ENCODE results near the gene CGB7. TPM values are rescaled to one million over a fixed set of nuclear protein-coding genes. Genes with fewer than 3 reads are reported as not detected.
"Not testable (repeated sequence)": the region's sequence is repeated elsewhere in the genome, so short reads cannot be mapped to it uniquely, and the experiment has no call there.

The CGB7 gene
- total and polyA plus RNA-seq, 9 of the 15 experiments (the other 6 are each of a cell fraction or from before 2014, with no cell fraction given): not detected

GRCh38 chr19:49038557-49039276 is 18.8 kb downstream of the CGB7 start:
- H4K20me1 ChIP-seq (replicated peaks; ENCODE audit: control insufficient read depth, insufficient read depth, low read length); intact Hi-C loops (cut with micrococcal nuclease); H3K9ac ChIP-seq (ENCODE audit: insufficient read depth in 1 of 2, low read depth in 2 of 2, low read length in 2 of 2); H3K4me2 ChIP-seq (ENCODE audit: insufficient read depth, low read length); H2AFZ ChIP-seq (ENCODE audit: low read depth, low read length); H3K27ac ChIP-seq (ENCODE audit: extremely low read depth, low read depth, low read length); H3K27me3 ChIP-seq (ENCODE audit: control insufficient read depth in 2 of 2, insufficient read depth in 2 of 2, low read length in 2 of 2); in situ Hi-C loops (cut with MboI); H3K9me1 ChIP-seq (ENCODE audit: control insufficient read depth, insufficient read depth, low read length); BruUV-seq (replicated peaks); H3K4me3 ChIP-seq; H3K9me3 ChIP-seq (replicated peaks; ENCODE audit: control insufficient read depth, insufficient read depth, low read depth, low read length); FAIRE-seq; H3K4me1 ChIP-seq (replicated peaks in 1 of 2; ENCODE audit: control insufficient read depth in 2 of 2, insufficient read depth in 2 of 2, low read length in 2 of 2); POLR2A ChIA-PET; H3K36me3 ChIP-seq (ENCODE audit: control insufficient read depth, insufficient read depth, low read length); CTCF ChIA-PET (ENCODE audit: low intra/inter-chr PET ratio); H3K79me2 ChIP-seq (ENCODE audit: control insufficient read depth, insufficient read depth, low read length); TF ChIP-seq ATF3 (CRISPR knock-in tag; conservative IDR thresholded peaks at IDR 0.05): not testable (repeated sequence)
- TF ChIP-seq TFAP4 (CRISPR knock-in tag; IDR thresholded peaks at IDR 0.05; ENCODE audit: borderline replicate concordance) (peak; percentile 41; the same call in 1 of the 2 replicates), JUNB (CRISPR knock-in tag; conservative IDR thresholded peaks at IDR 0.05) (0 out of 2 replicates have a peak, but pooled peaks have one; percentile 20), FOSL1 (tag; conservative IDR thresholded peaks at IDR 0.05) (peak; percentile 85), SMARCA4 (IDR thresholded peaks at IDR 0.05) (0 out of 2 replicates have a peak, but pooled peaks have one; percentile 32), DPF2 (IDR thresholded peaks at IDR 0.05) (0 out of 2 replicates have a peak, but pooled peaks have one; percentile 17), ATF3 (IDR thresholded peaks at IDR 0.05) (peak; percentile 91), CREM (IDR thresholded peaks at IDR 0.05; ENCODE audit: low read depth) (0 out of 2 replicates have a peak, but pooled peaks have one; percentile 31), ARID1B (IDR thresholded peaks at IDR 0.05) (peak; percentile 44), JUND (IDR thresholded peaks at IDR 0.05; ENCODE audit: borderline replicate concordance, low read depth, low read length) (peak; percentile 83), JUND (tag; IDR thresholded peaks at IDR 0.05; ENCODE audit: borderline replicate concordance, low read depth, low read length) (peak; percentile 41; the same call in 1 of the 3 replicates), FOS (IDR thresholded peaks at IDR 0.05; ENCODE audit: extremely low read depth, insufficient read length) (peak; percentile 3)
- 4% methylated on average over 22 of the region's 26 CpGs for WGBS (ENCODE audit: insufficient coverage, low coverage, missing lambda C conversion rate)
- ATAC-seq (peak; percentile 47; the same call in 2 of the 3 replicates), DNase-seq (ENCODE audit: extremely low read depth in 1 of 4, low spot score in 3 of 4) (peak in 1 of 4 experiments; percentile 52)

GRCh38 chr19:49038111-49038510 is 19.4 kb downstream of the CGB7 start:
- 7% methylated on average over 6 of the region's 8 CpGs for WGBS (ENCODE audit: insufficient coverage, low coverage, missing lambda C conversion rate)
- H3K9ac ChIP-seq (ENCODE audit: insufficient read depth in 1 of 2, low read depth in 2 of 2, low read length in 2 of 2); FAIRE-seq; CTCF ChIA-PET (ENCODE audit: low intra/inter-chr PET ratio); BruUV-seq (replicated peaks); in situ Hi-C loops (cut with MboI); H3K9me1 ChIP-seq (ENCODE audit: control insufficient read depth, insufficient read depth, low read length); H3K9me3 ChIP-seq (replicated peaks; ENCODE audit: control insufficient read depth, insufficient read depth, low read depth, low read length); H3K4me2 ChIP-seq (ENCODE audit: insufficient read depth, low read length); H3K27me3 ChIP-seq (ENCODE audit: control insufficient read depth in 2 of 2, insufficient read depth in 2 of 2, low read length in 2 of 2); H3K79me2 ChIP-seq (ENCODE audit: control insufficient read depth, insufficient read depth, low read length); ATAC-seq; POLR2A ChIA-PET; H3K27ac ChIP-seq (ENCODE audit: extremely low read depth, low read depth, low read length); H3K4me1 ChIP-seq (replicated peaks in 1 of 2; ENCODE audit: control insufficient read depth in 2 of 2, insufficient read depth in 2 of 2, low read length in 2 of 2); H3K4me3 ChIP-seq; DNase-seq (ENCODE audit: extremely low read depth in 1 of 4, low spot score in 3 of 4); intact Hi-C loops (cut with micrococcal nuclease); H4K20me1 ChIP-seq (replicated peaks; ENCODE audit: control insufficient read depth, insufficient read depth, low read length); H2AFZ ChIP-seq (ENCODE audit: low read depth, low read length); H3K36me3 ChIP-seq (ENCODE audit: control insufficient read depth, insufficient read depth, low read length): not testable (repeated sequence)
